ENCODE data around the gene ORC5.

GRCh38 chr7:104175361-104175984, 32.3 kb downstream of the ORC5 start:
- TF ChIP-seq CTCF (IDR thresholded peaks at IDR 0.05; ENCODE audit: insufficient read depth, low read length, poor library complexity, severe bottlenecking), result no peak
- TF ChIP-seq EZH2phosphoT487 (conservative IDR thresholded peaks at IDR 0.05; ENCODE audit: low read length), result no peak

All from SU-DHL-6 (cell line).